HG02884 (cell line): ENCODE data around the gene C4orf50.

Experiments used
- ATAC-seq: cut with Tn5 transposase; IDR thresholded peaks from one replicate; pipeline ENCODE4 v1.9.1; 2021; ENCODE audit warnings: mild to moderate bottlenecking, moderate library complexity; ENCODE audit not compliant: unreplicated experiment

C4orf50 gene

GRCh38 chr4:5894266-5894665 lies 124.0 kb downstream of the C4orf50 start:
- ATAC-seq, result no peak

DNA sequence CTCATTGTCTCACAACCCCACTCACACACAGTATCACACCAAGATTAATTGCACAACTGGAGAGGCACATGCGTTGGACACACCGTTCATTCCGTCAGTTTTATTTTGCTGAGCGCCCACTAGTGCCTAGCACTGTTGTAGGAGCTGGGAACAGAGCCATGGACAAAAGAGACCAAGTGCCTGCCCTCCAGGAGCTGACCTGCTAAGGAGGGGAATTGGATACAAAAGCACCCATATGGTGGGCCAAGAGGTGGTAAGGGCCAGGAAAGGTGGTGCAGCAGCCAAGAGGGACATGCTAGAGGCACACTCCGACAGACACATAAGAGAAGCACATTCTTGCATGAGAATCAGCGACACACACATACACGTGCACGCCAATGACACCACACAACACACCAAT lies 124.6 kb downstream of the C4orf50 start:
- ATAC-seq, result no peak

DNA sequence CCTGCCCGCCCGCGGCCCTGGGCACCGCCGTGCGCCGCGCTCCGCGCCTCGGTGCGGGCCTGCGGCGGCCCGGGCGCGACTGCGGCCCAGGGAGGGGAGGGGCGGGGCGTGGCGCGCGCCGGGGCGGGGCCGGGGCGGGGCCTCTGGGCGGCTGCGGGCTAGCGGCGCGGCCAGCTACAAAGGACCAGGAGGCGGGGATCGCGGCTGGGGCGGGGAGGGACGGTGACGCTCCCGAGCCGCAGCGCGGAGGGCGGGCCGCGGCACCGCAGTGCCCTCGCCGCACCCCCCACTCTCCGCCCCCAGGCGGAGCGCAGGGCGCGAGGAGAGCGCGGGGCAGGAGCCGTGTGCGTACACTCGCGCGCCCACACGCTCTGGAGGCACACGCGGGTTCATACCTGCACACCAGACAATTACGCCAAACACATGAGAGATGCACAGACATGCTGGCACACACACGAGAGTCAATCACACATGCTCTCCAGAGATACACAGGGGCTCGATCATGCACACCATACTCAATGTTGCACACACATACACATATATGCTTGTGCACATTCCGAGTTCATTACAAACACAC lies 125.1 kb downstream of the C4orf50 start, which contains the start of gene CRMP1:
TSS of gene CRMP1 (minus strand) at position 83 of the 577 bp plus-strand sequence. CDS start 117 bp downstream, outside the sequence.
- no peak for ATAC-seq

DNA sequence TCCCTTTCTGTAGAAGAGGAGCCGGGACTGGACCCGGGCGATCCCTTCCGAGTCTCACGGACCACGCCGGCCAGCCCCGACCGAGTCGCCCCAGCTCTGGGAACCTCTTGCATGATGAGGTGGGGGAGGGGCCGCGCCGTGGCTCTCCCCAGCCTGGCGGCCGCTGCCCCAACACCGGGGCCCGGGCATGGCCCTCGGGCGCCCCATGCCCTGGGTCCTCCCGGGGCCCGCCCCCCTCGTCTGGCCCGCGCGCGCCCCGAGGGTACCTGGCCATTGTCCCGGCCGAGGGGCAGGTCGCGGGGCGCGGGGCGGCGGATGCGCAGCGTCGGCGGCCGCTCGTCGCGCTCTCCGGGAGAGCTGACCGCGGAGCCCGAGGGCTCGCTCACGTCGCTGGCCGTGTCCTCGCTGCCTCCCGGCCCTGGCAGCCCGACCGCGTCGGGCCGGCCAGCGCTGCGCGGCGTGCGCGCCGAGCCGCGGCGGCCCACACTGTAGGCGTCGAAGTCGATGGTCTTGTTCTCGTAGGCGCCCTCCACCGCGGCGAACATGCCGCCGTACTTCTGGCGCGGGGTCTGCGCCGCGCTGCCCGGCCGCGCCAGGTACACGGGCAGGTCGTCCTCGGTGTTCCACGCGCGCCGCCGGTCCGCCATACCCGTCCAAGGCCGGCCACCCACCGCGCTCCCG lies 125.8 kb downstream of the C4orf50 start:
- ATAC-seq, result no peak

DNA sequence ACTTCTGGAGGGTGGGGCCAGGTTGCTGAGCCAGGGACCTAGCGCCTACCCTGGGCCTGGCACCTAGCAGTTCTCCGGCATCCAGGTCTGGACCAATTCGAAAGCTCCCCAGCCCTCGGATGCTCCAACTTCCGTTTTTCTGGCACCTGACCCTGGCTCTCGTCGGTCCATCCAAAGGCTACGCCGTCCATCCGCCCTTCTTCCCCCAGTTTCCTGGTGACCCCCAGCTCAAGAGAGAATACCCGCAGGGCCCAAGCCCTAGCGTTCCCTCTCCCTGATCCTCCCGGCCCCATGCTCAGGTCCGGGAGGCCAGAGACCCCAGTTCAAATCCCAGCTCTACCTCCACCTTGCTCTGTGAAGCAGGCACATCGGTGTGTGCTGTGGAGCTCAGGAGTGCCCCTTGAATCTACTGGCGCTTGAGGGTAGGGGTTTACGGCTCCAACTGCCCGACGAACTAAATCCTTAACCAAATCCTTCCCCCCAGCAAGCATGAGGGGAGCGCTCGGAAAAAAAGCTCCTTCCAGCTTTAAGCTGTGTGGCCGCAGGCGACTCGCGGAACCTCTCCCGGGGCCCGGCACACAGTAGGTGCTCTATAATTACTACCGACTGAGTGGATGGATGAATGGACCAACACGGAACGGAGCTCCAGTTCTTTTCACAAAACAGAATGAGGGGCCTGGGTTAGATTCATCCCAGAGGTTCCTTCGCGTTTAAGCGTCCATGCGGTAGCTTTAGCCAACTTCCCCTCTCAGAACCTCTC lies 126.5 kb downstream of the C4orf50 start:
- ATAC-seq, result no peak

GRCh38 chr4:5890063-5890727 lies 128.0 kb downstream of the C4orf50 start:
- ATAC-seq, result no peak

GRCh38 chr4:5889002-5889696 lies 129.1 kb downstream of the C4orf50 start:
- no peak for ATAC-seq

GRCh38 chr4:5888222-5889001 lies 129.8 kb downstream of the C4orf50 start:
- ATAC-seq, result no peak

- ATAC-seq, result no peak
Observed at GRCh38 chr4:5887361-5888221, 130.6 kb downstream of the C4orf50 start.

DNA sequence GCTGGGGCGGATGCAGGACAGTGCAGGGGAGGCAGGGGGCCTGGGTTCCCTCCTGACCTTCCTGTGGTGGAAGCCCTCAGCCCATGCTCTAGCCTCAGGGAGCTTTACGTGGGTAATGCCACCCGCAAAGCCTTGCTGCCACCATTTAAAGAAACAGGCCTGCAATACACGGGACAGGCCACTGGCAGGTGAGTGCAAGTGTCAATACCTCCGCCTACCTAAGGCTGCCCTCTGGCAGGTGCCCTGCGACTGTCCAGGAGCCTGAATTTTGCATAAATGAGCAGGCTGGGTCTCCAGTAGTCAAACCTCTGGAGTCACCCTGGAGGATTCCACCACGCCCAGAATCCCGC lies 131.2 kb downstream of the C4orf50 start:
- no peak for ATAC-seq

- no peak for ATAC-seq
Observed at GRCh38 chr4:5885733-5886132, 132.5 kb downstream of the C4orf50 start.

DNA sequence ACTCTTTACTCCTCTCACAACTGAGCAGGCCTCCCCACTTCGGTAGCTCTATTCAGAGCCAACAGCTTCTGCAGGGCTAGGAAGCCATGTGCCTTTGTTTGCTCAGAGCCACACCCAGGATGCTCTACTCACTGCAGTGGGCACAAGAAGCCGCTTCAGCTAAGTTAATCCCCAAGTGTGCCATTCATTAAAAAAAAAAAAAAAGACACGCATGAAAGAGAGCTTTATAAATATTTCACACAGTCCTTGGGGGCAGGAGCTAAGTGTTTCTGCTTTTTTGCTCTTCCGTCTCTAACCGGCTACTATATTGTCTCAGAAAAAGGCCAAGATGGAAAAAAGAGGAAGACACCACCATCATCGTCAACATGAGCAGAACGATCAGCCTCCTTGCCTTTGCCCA lies 133.4 kb downstream of the C4orf50 start:
- ATAC-seq, result no peak

GRCh38 chr4:5883916-5884315 lies 134.3 kb downstream of the C4orf50 start:
- no peak for ATAC-seq

GRCh38 chr4:5882947-5883346 lies 135.3 kb downstream of the C4orf50 start:
- ATAC-seq, result no peak

GRCh38 chr4:5881340-5881739 lies 136.9 kb downstream of the C4orf50 start:
- ATAC-seq, result no peak

- ATAC-seq, result no peak
Observed at GRCh38 chr4:5878359-5878758, 139.9 kb downstream of the C4orf50 start.

DNA sequence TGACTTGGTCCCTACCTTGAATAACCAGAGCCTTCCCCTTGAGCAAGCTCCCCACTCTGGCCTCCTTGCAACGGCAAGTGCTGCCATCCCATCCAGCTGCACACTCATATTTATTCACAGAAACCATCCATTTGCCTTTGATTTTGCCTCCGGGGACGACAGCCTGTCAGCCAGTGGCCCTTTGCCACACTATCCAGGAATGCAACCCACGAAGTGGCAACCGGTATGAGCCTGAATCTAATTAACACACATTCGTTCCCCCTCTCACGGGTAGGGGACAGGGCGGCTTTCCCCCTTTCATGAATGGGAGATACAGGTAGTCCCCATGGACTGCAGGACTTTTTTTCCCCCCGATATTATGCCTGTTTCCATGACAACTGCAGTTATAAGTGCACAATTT lies 140.8 kb downstream of the C4orf50 start:
- ATAC-seq, result no peak

DNA sequence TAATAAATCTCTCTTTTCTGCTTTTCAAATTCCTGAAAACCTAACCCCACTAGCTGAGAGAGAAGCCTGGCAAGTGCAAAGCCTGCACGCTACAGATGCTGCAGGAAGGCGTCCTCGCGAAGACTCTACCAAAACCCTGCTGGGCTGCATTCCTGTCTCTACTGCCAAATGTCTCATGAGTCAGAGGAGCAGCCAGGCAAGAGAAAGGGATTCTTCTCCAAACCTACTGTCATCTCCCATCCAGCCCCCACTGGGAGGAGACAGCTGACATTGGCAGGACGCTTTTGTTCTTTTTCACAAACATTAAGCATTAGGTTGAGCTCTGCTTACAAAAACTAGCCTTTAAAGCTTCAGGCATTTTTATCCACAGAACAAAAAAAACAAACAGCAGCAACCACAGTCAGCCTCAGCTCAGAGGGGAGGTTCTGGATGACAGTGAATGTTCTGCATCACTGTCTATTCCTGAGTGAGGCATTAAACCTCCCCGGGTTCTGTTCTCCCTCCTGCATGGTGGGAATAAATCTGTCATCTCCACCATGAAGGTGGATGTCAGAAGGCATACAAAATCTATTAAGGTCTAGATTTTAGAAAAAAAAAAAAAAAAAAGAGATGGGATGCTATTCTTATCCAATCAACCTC lies 143.3 kb downstream of the C4orf50 start:
- ATAC-seq, result no peak

DNA sequence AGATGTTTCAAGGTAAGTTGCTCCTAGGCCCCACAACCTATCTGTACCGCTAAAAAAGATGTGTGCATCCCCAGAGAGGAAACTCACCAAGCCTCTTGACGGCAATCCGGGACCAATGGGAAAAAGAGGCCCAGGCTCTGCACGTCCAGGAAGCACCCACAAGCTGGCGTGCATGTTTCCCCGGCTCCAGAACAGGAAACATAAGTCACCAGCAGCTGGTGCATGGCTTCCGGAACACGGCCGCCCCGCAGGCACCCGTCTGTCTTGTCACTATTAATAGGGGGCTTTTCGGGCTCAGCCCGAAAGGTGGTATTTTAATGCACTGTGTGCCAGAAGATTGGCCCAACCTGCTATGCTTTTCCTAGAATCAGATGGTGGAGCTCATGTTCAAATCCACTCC lies 147.5 kb downstream of the C4orf50 start:
- no peak for ATAC-seq
